Activated CD4-positive, CD25-positive, alpha-beta regulatory T cell treated with anti-CD3 and anti-CD28 coated beads, Interleukin-2, amount 50 U/mL, for 16 hours (primary cell): ENCODE measurements around the gene RHCG.
"Not testable (repeated sequence)": the region's sequence is repeated elsewhere in the genome, so short reads cannot be mapped to it uniquely, and the experiment has no call there.

Source experiments
- DNase-seq: peaks from one replicate; pipeline ENCODE4 v3.0.0-alpha.2; 2020; ENCODE audit warnings: low read depth, low spot score

Gene RHCG

GRCh38 chr15:89477411-89478242 is 18.8 kb downstream of the RHCG start:
- no peak for DNase-seq

- DNase-seq = no peak
These were observed 20.7 kb downstream of the RHCG start for GRCh38 chr15:89475661-89476060.

GRCh38 chr15:89472785-89473256 is 23.6 kb downstream of the RHCG start:
- no peak for DNase-seq

GRCh38 chr15:89469426-89470096 is 26.8 kb downstream of the RHCG start:
- DNase-seq = no peak

GRCh38 chr15:89468813-89469212 is 27.6 kb downstream of the RHCG start:
- not testable (repeated sequence) for DNase-seq

GRCh38 chr15:89463113-89463512 is 33.3 kb downstream of the RHCG start:
- no peak for DNase-seq

GRCh38 chr15:89462198-89462912 is 34.0 kb downstream of the RHCG start:
- DNase-seq = no peak

GRCh38 chr15:89461386-89461785 is 35.0 kb downstream of the RHCG start:
- DNase-seq = no peak

- DNase-seq = no peak
These were observed 36.3 kb downstream of the RHCG start for GRCh38 chr15:89460048-89460447.

GRCh38 chr15:89459271-89460038 is 36.9 kb downstream of the RHCG start:
- no peak for DNase-seq

- DNase-seq = no peak
These were observed 37.9 kb downstream of the RHCG start for GRCh38 chr15:89458440-89458839.

- no peak for DNase-seq
These were observed 39.3 kb downstream of the RHCG start for GRCh38 chr15:89457086-89457485.

GRCh38 chr15:89455535-89455934 is 40.8 kb downstream of the RHCG start:
- no peak for DNase-seq

- no peak for DNase-seq
These were observed 44.0 kb downstream of the RHCG start for GRCh38 chr15:89452330-89452836.

GRCh38 chr15:89451846-89452245 is 44.5 kb downstream of the RHCG start:
- DNase-seq = no peak

GRCh38 chr15:89450076-89451006 is 46.0 kb downstream of the RHCG start:
- no peak for DNase-seq

GRCh38 chr15:89448825-89449224 is 47.6 kb downstream of the RHCG start:
- DNase-seq = no peak

- DNase-seq = no peak
These were observed 48.7 kb downstream of the RHCG start for GRCh38 chr15:89447676-89448075.

GRCh38 chr15:89446255-89446891 is 50.0 kb downstream of the RHCG start:
- DNase-seq = no peak

GRCh38 chr15:89445518-89445917 is 50.9 kb downstream of the RHCG start:
- no peak for DNase-seq
